GM19043 (cell line): ENCODE data around the gene ABCB11.
"Not testable (repeated sequence)": the region's sequence is repeated elsewhere in the genome, so short reads cannot be mapped to it uniquely, and the experiment has no call there.

Source experiments
- ATAC-seq: cut with Tn5 transposase; IDR thresholded peaks from one replicate; pipeline ENCODE4 v1.9.1; 2021; ENCODE audit warnings: low read depth; ENCODE audit not compliant: unreplicated experiment

The ABCB11 gene

DNA sequence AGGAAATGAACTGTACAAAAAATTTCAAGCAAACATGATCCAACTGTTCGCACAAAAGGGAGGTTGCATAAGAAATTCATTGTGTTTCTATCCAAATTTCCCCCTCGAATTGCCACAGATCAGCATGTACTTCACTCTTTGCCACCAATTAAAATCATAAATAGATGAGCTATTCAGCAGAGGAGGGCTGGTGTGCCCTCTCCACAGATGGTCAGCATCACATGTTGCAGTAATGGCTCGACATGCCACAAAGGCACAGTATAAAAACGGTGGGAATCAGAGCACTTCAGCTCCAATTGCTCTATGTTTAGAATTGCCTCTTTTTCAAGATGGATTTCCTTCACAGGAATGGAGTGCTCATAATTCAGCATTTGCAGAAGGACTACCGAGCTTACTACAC lies 130.1 kb downstream of the ABCB11 start, which contains the start of gene G6PC2:
Gene G6PC2 (plus strand): TSS at position 289 of the 400 bp plus-strand sequence. CDS start 41 bp downstream, at position 330.
- no peak for ATAC-seq

DNA sequence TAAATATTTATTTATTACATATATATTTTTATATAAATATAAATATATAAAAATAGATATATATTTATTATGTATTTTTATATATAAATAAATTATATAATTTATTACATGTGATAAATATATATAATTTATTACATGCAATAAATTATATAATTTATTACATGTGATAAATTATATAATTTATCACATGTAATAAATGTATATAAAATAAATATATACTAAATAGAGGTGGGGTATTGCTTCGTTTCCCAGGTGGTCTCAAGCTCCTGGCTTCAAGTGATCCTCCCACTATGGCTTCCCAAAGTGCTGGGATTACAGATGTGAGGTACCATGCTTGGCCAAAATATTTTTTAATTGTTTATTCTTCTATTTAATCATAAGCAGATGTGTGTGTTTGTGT lies 133.7 kb downstream of the ABCB11 start:
- ATAC-seq = no peak

DNA sequence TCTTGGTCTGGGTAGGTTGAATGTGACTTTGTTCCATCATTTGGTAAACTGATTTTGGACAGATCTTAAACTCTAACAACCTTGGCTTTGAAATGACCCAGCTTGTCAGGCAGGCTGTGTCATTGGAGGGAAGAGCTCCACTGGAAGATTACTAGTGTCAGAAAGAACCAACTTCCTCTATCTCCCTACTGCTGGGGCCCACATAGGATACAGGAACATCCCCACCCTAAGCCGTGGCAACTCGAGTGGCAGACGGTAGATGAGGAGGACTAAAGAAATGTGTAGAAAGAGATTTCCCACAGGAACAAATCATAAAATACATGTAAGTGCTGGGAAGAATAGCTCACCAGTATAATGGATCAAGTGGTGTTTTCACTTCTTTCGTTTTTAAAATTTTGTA lies 134.3 kb downstream of the ABCB11 start:
- no peak for ATAC-seq

DNA sequence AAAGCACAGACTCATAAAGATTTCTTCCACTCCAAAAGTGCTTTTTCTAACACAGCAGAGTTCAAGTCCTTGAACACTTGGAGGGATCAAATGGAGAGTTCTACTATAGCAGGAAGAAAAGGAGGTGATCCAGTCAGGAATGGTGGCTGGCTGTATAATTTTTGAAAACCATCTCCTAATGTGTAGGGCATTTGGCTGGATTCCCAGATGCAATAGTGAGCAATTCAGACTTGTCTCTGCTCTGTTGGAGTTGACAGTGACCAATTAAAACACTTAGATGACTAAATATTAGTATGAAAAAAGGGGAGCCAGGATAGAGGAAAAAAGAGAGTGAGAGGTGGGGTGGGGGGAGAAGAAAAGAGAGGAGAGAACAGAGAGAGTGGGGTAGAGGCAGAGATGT lies 135.4 kb downstream of the ABCB11 start:
- no peak for ATAC-seq

DNA sequence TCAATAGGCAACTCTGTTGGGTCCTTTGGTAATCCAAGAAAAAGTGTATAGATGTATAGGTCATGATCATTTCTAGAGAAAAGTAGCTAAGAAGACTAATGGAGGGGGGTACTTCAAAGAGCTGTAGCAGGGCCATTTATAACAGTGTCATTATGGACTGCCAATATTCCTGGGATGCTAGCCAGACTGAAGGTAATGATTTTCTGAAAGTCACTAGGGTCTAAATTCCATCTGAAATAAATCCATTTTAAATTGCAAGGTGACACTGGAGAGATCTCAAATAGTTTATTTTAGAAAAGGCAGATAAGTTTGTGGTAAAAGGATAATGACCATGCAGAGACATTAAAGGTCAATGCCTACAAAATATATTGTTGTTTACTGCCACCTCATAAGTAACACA lies 136.4 kb downstream of the ABCB11 start:
- ATAC-seq = no peak

DNA sequence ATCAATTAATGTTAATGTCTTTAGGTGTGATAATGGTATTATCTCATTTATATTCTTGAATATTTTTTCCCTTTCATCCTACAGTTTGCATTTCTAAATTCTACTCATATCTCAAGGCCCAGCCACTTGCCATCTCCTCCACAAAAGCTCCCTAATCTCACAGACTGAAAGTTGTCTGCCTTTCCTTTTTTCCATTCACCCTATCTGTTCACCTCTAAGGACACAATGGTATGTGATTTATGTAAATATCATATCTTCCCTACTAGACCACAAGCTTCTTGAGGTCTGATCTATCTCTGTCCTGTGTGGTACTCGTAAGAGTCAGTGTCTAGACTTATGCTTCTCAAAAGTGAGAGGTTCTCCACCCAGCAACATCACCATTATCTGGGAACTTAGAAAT lies 137.0 kb downstream of the ABCB11 start:
- no peak for ATAC-seq

DNA sequence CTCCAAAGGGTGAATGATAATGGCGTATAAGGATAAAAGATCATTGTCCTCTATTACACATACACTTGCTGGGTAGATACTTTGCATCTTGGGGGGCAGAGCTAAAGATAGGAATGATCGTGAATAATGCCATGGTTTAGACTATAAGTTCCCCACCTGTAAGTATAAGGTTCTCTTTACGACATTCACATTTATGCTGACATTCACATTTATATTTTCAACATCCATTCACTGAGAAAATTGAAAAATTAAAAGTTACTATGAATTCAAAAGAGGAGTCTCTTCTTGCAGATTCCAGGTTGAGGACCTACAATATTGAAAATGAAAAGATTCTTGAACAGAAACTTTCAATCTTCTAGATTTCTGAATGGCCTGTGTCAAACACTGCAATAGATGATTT lies 138.8 kb downstream of the ABCB11 start:
- no peak for ATAC-seq

DNA sequence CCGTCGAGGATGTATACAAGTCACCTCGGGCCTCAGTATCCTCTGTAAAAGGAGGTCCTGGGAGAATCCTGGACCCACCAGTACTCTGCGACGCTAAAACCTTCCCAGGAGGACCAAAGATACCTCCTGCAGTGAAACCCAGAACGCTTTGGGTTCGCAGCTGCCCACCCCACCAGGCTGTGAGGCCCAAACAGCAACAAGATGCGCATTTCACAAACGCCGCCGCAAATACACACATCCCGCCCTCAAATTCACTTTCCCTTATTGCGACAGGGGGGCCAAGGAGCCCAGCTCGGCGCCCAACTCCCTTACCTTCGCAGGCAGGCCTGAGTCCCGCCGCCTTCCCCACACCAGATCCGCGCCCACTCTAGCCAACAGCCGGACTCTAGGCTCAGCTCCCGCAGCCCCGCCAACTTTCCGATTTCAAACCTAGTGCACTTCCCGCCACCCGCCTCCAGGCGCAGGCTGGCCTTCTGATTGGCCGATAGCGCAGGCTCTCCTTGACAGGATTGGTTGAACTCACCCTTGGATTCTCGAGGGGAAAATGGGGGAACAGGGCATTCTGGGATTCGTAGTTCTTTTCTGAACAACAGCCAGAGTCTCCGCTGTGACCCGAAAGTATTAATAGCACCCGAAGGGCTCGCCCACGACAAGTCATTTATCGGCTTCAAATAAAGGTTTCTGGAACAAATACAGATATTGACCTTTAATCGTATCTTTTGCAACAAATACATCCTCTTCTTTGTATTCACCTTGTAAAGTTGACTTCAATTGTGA lies 140.9 kb downstream of the ABCB11 start, which contains the start of gene SPC25:
Gene SPC25 (minus strand): TSS at position 425 of the 777 bp plus-strand sequence. CDS start 911 bp downstream, outside the sequence.
- peak; percentile 100 for ATAC-seq

DNA sequence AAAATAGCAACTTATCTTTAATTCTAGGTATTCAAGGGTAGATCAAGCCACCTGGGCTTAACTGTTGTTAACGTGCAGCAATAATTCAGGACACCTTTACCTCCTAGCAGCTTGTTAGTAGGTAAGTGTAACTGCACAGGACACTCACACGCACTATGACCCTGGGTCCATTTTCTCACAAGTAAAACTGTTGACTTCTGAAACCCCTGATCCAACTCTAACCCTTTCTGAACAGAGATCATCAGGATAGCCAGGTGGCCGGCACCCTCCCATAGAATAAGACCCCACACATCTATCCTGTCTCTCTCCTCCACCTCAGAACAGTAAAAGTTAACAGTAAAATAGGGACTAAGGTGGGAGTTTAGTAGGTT lies 141.5 kb downstream of the ABCB11 start:
- no peak for ATAC-seq

DNA sequence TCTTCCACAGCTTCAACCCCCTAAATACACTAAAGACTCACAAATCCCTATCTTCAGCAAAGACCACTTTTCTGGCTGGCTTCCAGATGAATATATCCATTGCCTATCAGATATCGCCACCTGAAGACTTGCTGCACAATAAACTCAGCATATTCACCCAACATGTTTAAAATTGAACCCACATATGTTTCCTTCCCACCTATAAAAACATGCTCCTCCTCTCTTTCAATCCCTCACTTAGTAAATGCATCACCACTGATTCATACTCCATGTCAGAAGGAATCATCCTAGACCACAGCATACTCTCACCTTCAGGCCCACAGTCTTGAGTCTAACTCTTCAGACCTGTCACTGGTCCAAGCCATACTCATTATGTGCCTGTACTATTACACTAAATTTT lies 146.1 kb downstream of the ABCB11 start:
- no peak for ATAC-seq

DNA sequence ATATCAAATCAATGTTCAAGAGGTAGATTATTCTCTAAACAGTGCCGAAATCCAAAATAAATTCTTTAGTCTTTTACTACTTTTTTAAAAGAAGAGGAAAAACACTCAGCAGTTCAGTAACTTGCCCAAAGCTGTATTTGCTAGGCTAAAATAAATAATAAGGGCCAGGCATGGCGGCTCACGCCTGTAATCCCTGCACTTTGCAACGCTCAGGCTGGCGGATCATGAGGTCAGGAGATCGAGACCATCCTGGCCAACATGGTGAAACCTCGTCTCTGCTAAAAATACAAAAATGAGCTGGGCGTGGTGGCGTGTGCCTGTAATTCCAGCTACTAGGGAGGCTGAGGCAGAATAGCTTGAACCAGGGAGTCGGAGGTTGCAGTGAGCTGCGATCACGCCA lies 149.0 kb downstream of the ABCB11 start:
- ATAC-seq = not testable (repeated sequence)

DNA sequence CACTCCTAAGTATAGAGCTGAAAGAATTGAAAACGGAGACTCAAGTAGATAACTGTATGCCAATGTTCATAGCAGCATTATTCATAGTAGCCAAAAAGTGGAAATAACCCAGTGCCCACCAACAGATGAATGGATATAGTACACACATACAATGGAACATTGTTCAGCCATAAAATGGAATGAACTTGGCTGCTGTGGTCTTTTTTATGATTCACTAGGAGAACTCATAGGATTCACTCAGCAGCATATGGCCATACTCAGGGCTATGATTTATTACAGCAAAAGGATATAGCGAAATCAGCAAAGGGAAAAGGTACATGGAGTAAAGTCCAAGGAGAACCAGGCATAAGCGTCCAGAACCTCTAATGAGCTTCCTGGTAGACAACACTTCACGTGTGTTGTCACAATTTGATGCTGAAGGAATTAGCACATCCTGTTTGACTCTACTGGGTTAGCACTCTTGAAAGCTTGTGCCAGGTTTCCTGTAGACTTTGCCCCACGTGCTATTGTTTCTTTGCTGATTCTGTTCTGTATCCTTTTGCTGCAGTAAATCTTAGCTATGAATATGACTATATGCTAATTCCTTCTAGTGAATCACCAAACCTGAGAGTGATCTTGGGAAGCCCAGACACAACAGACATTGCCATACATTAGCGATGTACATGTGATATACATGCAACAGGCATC lies 156.6 kb downstream of the ABCB11 start:
- ATAC-seq = no peak

DNA sequence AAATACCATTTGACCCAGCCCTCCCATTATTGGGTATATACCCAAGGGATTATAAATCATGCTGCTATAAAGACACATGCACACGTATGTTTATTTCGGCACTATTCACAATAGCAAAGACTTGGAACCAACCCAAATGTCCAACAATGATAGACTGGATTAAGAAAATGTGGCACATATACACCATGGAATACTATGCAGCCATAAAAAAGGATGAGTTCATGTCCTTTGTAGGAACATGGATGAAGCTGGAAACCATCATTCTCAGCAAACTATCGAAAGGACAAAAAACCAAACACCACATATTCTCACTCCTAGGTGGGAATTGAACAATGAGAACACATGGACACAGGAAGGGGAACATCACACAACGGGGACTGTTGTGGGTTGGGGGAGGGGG lies 160.3 kb downstream of the ABCB11 start:
- not testable (repeated sequence) for ATAC-seq
